H1 (cell line): ENCODE data around the gene KBTBD12. TPM values are rescaled to one million over a fixed set of nuclear protein-coding genes. Genes with fewer than 3 reads are reported as not detected.

Experiments used
- CTCF ChIA-PET: fragments of 300-600 bp; sonication (Branson Sonifier 250); formaldehyde crosslinking; loops from one replicate; lab custom pipeline; 2021; ENCODE audit not compliant: partially characterized antibody; lab: Charles Lee
- POLR2A ChIA-PET: fragments of 300-600 bp; sonication (Branson Sonifier 250); formaldehyde crosslinking; loops from one replicate; lab custom pipeline; 2021; ENCODE audit warnings: inconsistent platforms; ENCODE audit not compliant: partially characterized antibody; lab: Charles Lee
- DNase-seq, 2 experiments: peaks; one replicate each; pipeline versions ENCODE4 v3.0.0 to v3.0.0-alpha.2; 2010 to 2022; ENCODE audit warnings: low spot score in 2 of 2, low read depth in 1 of 2, mixed read lengths in 1 of 2
- FAIRE-seq: peaks from 2 replicates; lab custom pipeline; 2011; peaks lifted over from hg19 to GRCh38; lab: Jason Lieb, UNC
- H2AFZ ChIP-seq: 2 replicates; pipeline ENCODE4 v1.8.1; 2012; ENCODE audit warnings: low read length, inconsistent platforms
- H2AK5ac ChIP-seq: 2 replicates; pipeline ENCODE4 v1.6.1; 2013; ENCODE audit warnings: low read depth, low read length
- H2BK120ac ChIP-seq: replicated peaks from 2 replicates; pipeline ENCODE3; 2013; ENCODE audit warnings: low read depth, low read length, inconsistent platforms
- H2BK12ac ChIP-seq: 2 replicates; pipeline ENCODE4 v1.6.1; 2013; ENCODE audit warnings: low read depth, low read length
- H2BK15ac ChIP-seq: 2 replicates; pipeline ENCODE4 v1.6.1; 2013; ENCODE audit warnings: low read length
- H2BK20ac ChIP-seq: 2 replicates; pipeline ENCODE4 v1.6.1; 2013; ENCODE audit warnings: low read length
- H2BK5ac ChIP-seq: 2 replicates; pipeline ENCODE4 v1.6.1; 2013; ENCODE audit warnings: low read depth, low read length
- H3K14ac ChIP-seq: 2 replicates; pipeline ENCODE4 v1.6.1; 2013; ENCODE audit warnings: inconsistent platforms; ENCODE audit not compliant: insufficient read length
- H3K18ac ChIP-seq: 2 replicates; pipeline ENCODE4 v1.6.1; 2013; ENCODE audit warnings: low read length; ENCODE audit errors: extremely low read depth
- H3K23ac ChIP-seq: 2 replicates; pipeline ENCODE4 v1.6.1; 2013; ENCODE audit warnings: inconsistent platforms; ENCODE audit not compliant: insufficient read length
- H3K23me2 ChIP-seq: 2 replicates; pipeline ENCODE4 v1.6.1; 2013; ENCODE audit warnings: low read depth, low read length
- H3K27ac ChIP-seq: 2 replicates; pipeline ENCODE4 v1.6.1; 2011; ENCODE audit warnings: low read depth, low read length, inconsistent platforms
- H3K27me3 ChIP-seq, 4 experiments: replicated peaks in 1 of 4; 1 replicate in 1 of 4; 2 replicates in 3 of 4; pipeline versions ENCODE4 v1.6.1 to v1.8.1; 2011 to 2013; ENCODE audit warnings: low read length in 3 of 4, mild to moderate bottlenecking in 3 of 4, inconsistent platforms in 2 of 4, mixed read lengths in 2 of 4, moderate library complexity in 1 of 4; ENCODE audit not compliant: control insufficient read depth in 3 of 4, insufficient read depth in 3 of 4; ENCODE audit errors: extremely low read depth in 1 of 4
- H3K36me3 ChIP-seq, 4 experiments: 2 replicates each; pipeline versions ENCODE4 v1.6.1 to v1.8.1; 2011 to 2013; ENCODE audit warnings: mild to moderate bottlenecking in 4 of 4, low read length in 3 of 4, moderate library complexity in 2 of 4, control low read depth in 1 of 4, inconsistent platforms in 1 of 4; ENCODE audit not compliant: insufficient read depth in 4 of 4, control insufficient read depth in 2 of 4
- H3K4ac ChIP-seq: replicated peaks from 2 replicates; pipeline ENCODE3; 2013; ENCODE audit warnings: low read length, low read depth, mixed read lengths, inconsistent platforms; ENCODE audit not compliant: insufficient read length
- H3K4me1 ChIP-seq, 4 experiments: replicated peaks in 1 of 4; 1 replicate in 1 of 4; 2 replicates in 3 of 4; pipeline versions ENCODE4 v1.6.1 to v1.8.1; 2011 to 2013; ENCODE audit warnings: low read length in 3 of 4, inconsistent platforms in 2 of 4, mixed read lengths in 1 of 4; ENCODE audit not compliant: insufficient read depth in 4 of 4, control insufficient read depth in 3 of 4
- H3K4me2 ChIP-seq, 2 experiments: 2 replicates each; pipeline versions ENCODE4 v1.6.1 to v1.8.1; 2011 to 2013; ENCODE audit warnings: low read depth in 2 of 2, low read length in 2 of 2, control low read depth in 1 of 2, inconsistent platforms in 1 of 2, mild to moderate bottlenecking in 1 of 2; ENCODE audit not compliant: insufficient read depth in 1 of 2
- H3K4me3 ChIP-seq, 4 experiments: fragments of 200-600, 300-600 bp in 1 of 4; sonication (generic), shearing (Covaris generic), sonication (Bioruptor Twin) in 1 of 4; 2 replicates each; pipeline versions ENCODE4 v1.5.1 to v1.8.1; 2011 to 2016; ENCODE audit warnings: low read length in 4 of 4, low read depth in 3 of 4, control low read depth in 2 of 4, inconsistent platforms in 2 of 4, mild to moderate bottlenecking in 2 of 4, mixed read lengths in 1 of 4, moderate library complexity in 1 of 4; ENCODE audit not compliant: insufficient read depth in 2 of 4; ENCODE audit errors: extremely low read depth in 1 of 4
- H3K56ac ChIP-seq: replicated peaks from 2 replicates; pipeline ENCODE3; 2013; ENCODE audit warnings: low read depth, mild to moderate bottlenecking, mixed read lengths, low read length, inconsistent platforms; ENCODE audit not compliant: insufficient read length
- H3K79me1 ChIP-seq: 2 replicates; pipeline ENCODE4 v1.6.1; 2013; ENCODE audit warnings: low read depth, low read length, control low read depth
- H3K79me2 ChIP-seq, 2 experiments: 2 replicates each; pipeline versions ENCODE4 v1.6.1 to v1.8.1; 2012 to 2013; ENCODE audit warnings: low read length in 2 of 2, mild to moderate bottlenecking in 2 of 2, inconsistent platforms in 1 of 2; ENCODE audit not compliant: insufficient read depth in 2 of 2, control insufficient read depth in 1 of 2
- H3K9ac ChIP-seq, 4 experiments: replicated peaks in 1 of 4; 1 replicate in 1 of 4; 2 replicates in 3 of 4; pipeline versions ENCODE4 v1.6.1 to v1.8.1; 2011 to 2013; ENCODE audit warnings: low read depth in 3 of 4, low read length in 3 of 4, control low read depth in 2 of 4, mild to moderate bottlenecking in 2 of 4, moderate library complexity in 2 of 4, inconsistent platforms in 1 of 4; ENCODE audit errors: extremely low read depth in 1 of 4
- H3K9me3 ChIP-seq, 2 experiments: 2 replicates each; pipeline versions ENCODE4 v1.6.1 to v1.8.1; 2012 to 2013; ENCODE audit warnings: mild to moderate bottlenecking in 2 of 2, moderate library complexity in 2 of 2, control low read depth in 1 of 2, inconsistent platforms in 1 of 2, low read depth in 1 of 2, low read length in 1 of 2, mixed read lengths in 1 of 2; ENCODE audit not compliant: insufficient read depth in 2 of 2
- H4K20me1 ChIP-seq, 2 experiments: replicated peaks in 1 of 2; 2 replicates each; pipeline versions ENCODE3 to v1.8.1; 2011 to 2013; ENCODE audit warnings: inconsistent platforms in 2 of 2, low read length in 2 of 2, mild to moderate bottlenecking in 1 of 2; ENCODE audit not compliant: insufficient read depth in 2 of 2, control insufficient read depth in 1 of 2
- H4K5ac ChIP-seq: 2 replicates; pipeline ENCODE4 v1.6.1; 2013; ENCODE audit warnings: low read length, low read depth, mixed read lengths, inconsistent platforms; ENCODE audit not compliant: insufficient read length
- H4K8ac ChIP-seq: 2 replicates; pipeline ENCODE4 v1.8.0; 2013; ENCODE audit warnings: mild to moderate bottlenecking, moderate library complexity, low read length, inconsistent platforms; ENCODE audit not compliant: insufficient read depth; ENCODE audit errors: extremely low read depth
- H4K91ac ChIP-seq: replicated peaks from 2 replicates; pipeline ENCODE3; 2013; ENCODE audit warnings: low read length, mixed read lengths, inconsistent platforms; ENCODE audit not compliant: insufficient read length
- ATF2 ChIP-seq: IDR thresholded peaks from 2 replicates; pipeline ENCODE4 v1.6.1; 2012; ENCODE audit warnings: low read length, inconsistent platforms
- CBX8 ChIP-seq: fragments of 300-800, 300-1000 bp; sonication (generic); IDR thresholded peaks from 2 replicates; pipeline ENCODE4 v1.7.1; 2016; ENCODE audit warnings: low read depth, low read length, borderline replicate concordance
- CHD1 ChIP-seq: IDR thresholded peaks from 2 replicates; pipeline ENCODE4 v1.6.1; 2012; ENCODE audit warnings: low read depth, low read length, improper control_type of control experiment
- EGR1 ChIP-seq: IDR thresholded peaks from 2 replicates; pipeline ENCODE4 v1.6.1; 2011; ENCODE audit warnings: low read depth, low read length, borderline replicate concordance
- FOSL1 ChIP-seq: IDR thresholded peaks from 2 replicates; pipeline ENCODE4 v1.6.1; 2011; ENCODE audit warnings: mild to moderate bottlenecking, low read depth, low read length, moderate library complexity; ENCODE audit not compliant: insufficient read depth
- NANOG ChIP-seq: IDR thresholded peaks from 2 replicates; pipeline ENCODE4 v1.6.1; 2011; ENCODE audit warnings: low read length, low read depth, mild to moderate bottlenecking, inconsistent platforms; ENCODE audit not compliant: insufficient read depth, poor library complexity, severe bottlenecking
- NRF1 ChIP-seq: IDR thresholded peaks from 2 replicates; pipeline ENCODE4 v1.6.1; 2011; ENCODE audit warnings: mild to moderate bottlenecking, low read depth, low read length, improper control_type of control experiment
- POU5F1 ChIP-seq: IDR thresholded peaks from 2 replicates; pipeline ENCODE4 v1.6.1; 2011; ENCODE audit warnings: low read depth, mild to moderate bottlenecking, low read length, moderate library complexity
- RFX5 ChIP-seq: IDR thresholded peaks from 2 replicates; pipeline ENCODE4 v1.6.1; 2011; ENCODE audit warnings: low read depth, low read length, improper control_type of control experiment, borderline replicate concordance
- SRF ChIP-seq: IDR thresholded peaks from 2 replicates; pipeline ENCODE4 v1.6.1; 2011; ENCODE audit warnings: mild to moderate bottlenecking, low read depth, low read length, moderate library complexity
- WGBS, 2 experiments: shearing (Covaris generic) in 1 of 2; methylation state at CpG; one replicate each; pipeline versions ENCODE4 v1.1.6 to v1.1.7; 2013 to 2015; ENCODE audit warnings: low lambda C conversion rate in 2 of 2, mixed read lengths in 2 of 2, inconsistent platforms in 1 of 2, low coverage in 1 of 2, missing lambda C conversion rate in 1 of 2; ENCODE audit not compliant: insufficient replicate concordance in 2 of 2, insufficient coverage in 1 of 2, insufficient read length in 1 of 2; ENCODE audit errors: extremely low coverage in 1 of 2, missing lambda C conversion rate in 1 of 2; 5-methylcytosine and 5-hydroxymethylcytosine counted together
- polyA plus RNA-seq, 7 experiments: library from polyadenylated mRNA; depleted of rRNA in 3 of 7; stranded (reverse) in 5 of 7; unstranded in 2 of 7; fragments of >200 nt in 5 of 7; fragments of 200-250 nt in 2 of 7; gene quantifications; 1 replicate in 5 of 7; 2 replicates in 1 of 7; 4 replicates in 1 of 7; pipeline versions ENCODE4 v1.2.1 to v1.2.3, GENCODE V29; 2011 to 2013; ENCODE audit warnings: missing spikeins in 2 of 7, mixed read lengths in 2 of 7
- total RNA-seq: library from RNA; stranded (reverse); fragmentation: NEBNext Ultra II Directional; extraction: Animal tissue kit (Norgen Biotek cat#: 25700); gene quantifications from 2 replicates; pipeline ENCODE4 v1.2.1, GENCODE V29; 2021

The KBTBD12 gene
- total and polyA plus RNA-seq, 2 of the 8 experiments (the other 6 are each of a cell fraction or from before 2014, with no cell fraction given): 0.33 to 0.63 TPM

GRCh38 chr3:127925384-127925783, 10.4 kb downstream of the KBTBD12 start:
- no peak overlapping the region for H4K8ac ChIP-seq
- H2BK12ac ChIP-seq: no peak overlapping the region
- H2AFZ ChIP-seq: no peak overlapping the region
- no peak overlapping the region for H4K91ac ChIP-seq
- no peak overlapping the region for H2BK5ac ChIP-seq
- no peak overlapping the region for H4K5ac ChIP-seq
- H3K27ac ChIP-seq: no peak overlapping the region
- POLR2A ChIA-PET: no interaction called here
- no peaks in the 10 kb centered on the region for H4K20me1 ChIP-seq
- no peak overlapping the region for H3K9ac ChIP-seq
- H3K4ac ChIP-seq: no peak overlapping the region
- H3K23ac ChIP-seq: no peak overlapping the region
- no peak overlapping the region for H3K18ac ChIP-seq
- no peaks in the 10 kb centered on the region for H3K9me3 ChIP-seq
- no peak overlapping the region for H3K4me2 ChIP-seq
- no peak for TF ChIP-seq CBX8
- no peak for TF ChIP-seq EGR1
- TF ChIP-seq CHD1: no peak
- no peak for TF ChIP-seq NRF1
- no peak for TF ChIP-seq SRF
- no peak for TF ChIP-seq NANOG
- TF ChIP-seq POU5F1: no peak
- no peak for TF ChIP-seq FOSL1
- TF ChIP-seq RFX5: no peak
- no peak for TF ChIP-seq ATF2
- TF ChIP-seq, all 59 proteins: peak for 0
- no peaks in the 10 kb centered on the region; a peak in 1 of 7 replicates for H3K4me1 ChIP-seq
- H3K79me1 ChIP-seq: no peaks in the 10 kb centered on the region
- no peaks in the 10 kb centered on the region for H3K23me2 ChIP-seq
- FAIRE-seq (no peak), DNase-seq (no peak)
- CTCF ChIA-PET: interaction anchor here (1.3 kb wide), 1 partner anchor 35 kb away, joined by 3 read pairs; no protein-coding TSS in a partner anchor
- H3K14ac ChIP-seq: no peak overlapping the region
- WGBS, 2 experiments: 86% methylated on average over 2 of the region's 2 CpGs; no CpG with 5 or more reads in 1 of the 2 experiments
- no peaks in the 10 kb centered on the region for H3K79me2 ChIP-seq
- H2AK5ac ChIP-seq: no peak overlapping the region
- H3K36me3 ChIP-seq: no peaks in the 10 kb centered on the region
- peaks cover 0 to 1% (median 0%) of the 10 kb centered on the region in 4 experiments; a peak in 1 of 7 replicates for H3K27me3 ChIP-seq
- H2BK15ac ChIP-seq: no peak overlapping the region
- H3K56ac ChIP-seq: no peak overlapping the region
- no peak overlapping the region for H3K4me3 ChIP-seq
- H2BK20ac ChIP-seq: no peak overlapping the region
- no peak overlapping the region for H2BK120ac ChIP-seq
